ENCODE results near the gene RSPH6A. TPM values are rescaled to one million over a fixed set of nuclear protein-coding genes. Genes with fewer than 3 reads are reported as not detected.
"Not testable (repeated sequence)": the region's sequence is repeated elsewhere in the genome, so short reads cannot be mapped to it uniquely, and the experiment has no call there.

The RSPH6A gene
- total RNA-seq, 1 donor from 2014 or later: 0.19 TPM

GRCh38 chr19:45804959-45805230, 10.2 kb downstream of the RSPH6A start:
- Mint-ChIP-seq H3K27ac (no peak overlapping the region), H3K4me1 (ENCODE audit: unreplicated experiment) (peaks cover 5% of the 10 kb centered on the region), H3K27me3 (no peaks in the 10 kb centered on the region), H3K36me3 (no peaks in the 10 kb centered on the region), H3K9me3 (no peaks in the 10 kb centered on the region), H3K4me3 (no peak overlapping the region)
- DNase-seq (ENCODE audit: extremely low spot score, unreplicated experiment): no peak
- no peak for TF ChIP-seq CTCF (conservative IDR thresholded peaks at IDR 0.05)

- Mint-ChIP-seq H3K4me1 (ENCODE audit: unreplicated experiment) (peaks cover under 1% of the 10 kb centered on the region), H3K4me3 (no peak overlapping the region), H3K36me3 (no peaks in the 10 kb centered on the region), H3K27ac (no peak overlapping the region), H3K27me3 (no peaks in the 10 kb centered on the region), H3K9me3 (no peaks in the 10 kb centered on the region)
- TF ChIP-seq CTCF (conservative IDR thresholded peaks at IDR 0.05): no peak
- DNase-seq (ENCODE audit: extremely low spot score, unreplicated experiment): no peak
Measured at GRCh38 chr19:45804140-45804958, 10.8 kb downstream of the RSPH6A start.

- Mint-ChIP-seq H3K27me3 (peaks cover 4% of the 10 kb centered on the region), H3K36me3 (no peaks in the 10 kb centered on the region), H3K4me3 (no peak overlapping the region)
Measured at GRCh38 chr19:45801603-45802175, 13.4 kb downstream of the RSPH6A start.

GRCh38 chr19:45800070-45800553, 15.0 kb downstream of the RSPH6A start:
- peaks cover 4% of the 10 kb centered on the region for H3K27me3 Mint-ChIP-seq
- TF ChIP-seq CTCF (conservative IDR thresholded peaks at IDR 0.05): no peak
- no peak overlapping the region for H3K27ac Mint-ChIP-seq
- H3K4me3 Mint-ChIP-seq: no peak overlapping the region
- peaks cover 6% of the 10 kb centered on the region for H3K4me1 Mint-ChIP-seq (ENCODE audit: unreplicated experiment)
- no peak for DNase-seq (ENCODE audit: extremely low spot score, unreplicated experiment)
- H3K9me3 Mint-ChIP-seq: no peaks in the 10 kb centered on the region
- no peaks in the 10 kb centered on the region for H3K36me3 Mint-ChIP-seq

More at GRCh38 chr19:45801603-45802175, 13.4 kb downstream of the RSPH6A start:
- TF ChIP-seq CTCF (conservative IDR thresholded peaks at IDR 0.05): no peak
- DNase-seq (ENCODE audit: extremely low spot score, unreplicated experiment): no peak
- H3K27ac Mint-ChIP-seq: no peak overlapping the region
- peaks cover 6% of the 10 kb centered on the region for H3K4me1 Mint-ChIP-seq (ENCODE audit: unreplicated experiment)
- H3K9me3 Mint-ChIP-seq: no peaks in the 10 kb centered on the region

- not testable (repeated sequence) for H3K4me3 Mint-ChIP-seq; H3K36me3 Mint-ChIP-seq; H3K27me3 Mint-ChIP-seq; H3K27ac Mint-ChIP-seq; H3K9me3 Mint-ChIP-seq; H3K4me1 Mint-ChIP-seq (ENCODE audit: unreplicated experiment); DNase-seq (ENCODE audit: extremely low spot score, unreplicated experiment)
Measured at GRCh38 chr19:45799541-45799940, 15.6 kb downstream of the RSPH6A start.

GRCh38 chr19:45798995-45799517, 16.1 kb downstream of the RSPH6A start:
- no peaks in the 10 kb centered on the region for H3K36me3 Mint-ChIP-seq
- peaks cover 10% of the 10 kb centered on the region for H3K4me1 Mint-ChIP-seq (ENCODE audit: unreplicated experiment)
- no peak for DNase-seq (ENCODE audit: extremely low spot score, unreplicated experiment)
- H3K4me3 Mint-ChIP-seq: peak overlapping the region; percentile 65
- H3K9me3 Mint-ChIP-seq: no peaks in the 10 kb centered on the region
- peaks cover 4% of the 10 kb centered on the region for H3K27me3 Mint-ChIP-seq
- H3K27ac Mint-ChIP-seq: peak overlapping the region; percentile 74
- TF ChIP-seq CTCF (conservative IDR thresholded peaks at IDR 0.05): peak; percentile 91

All from type B pancreatic cell (in vitro differentiated cells).